Astrocyte (in vitro differentiated cells and primary cell): ENCODE data around the gene DCUN1D3. TPM values are rescaled to one million over a fixed set of nuclear protein-coding genes. Genes with fewer than 3 reads are reported as not detected.

Experiments
- DNase-seq: peaks from one replicate; pipeline ENCODE4 v3.0.0-alpha.2; 2010; ENCODE audit warnings: low read depth
- FAIRE-seq: peaks from 2 replicates; lab custom pipeline; 2011; peaks lifted over from hg19 to GRCh38; lab: Jason Lieb, UNC
- H2AFZ ChIP-seq: 2 replicates; pipeline ENCODE4 v1.6.0; 2012; ENCODE audit warnings: low read depth, low read length, inconsistent platforms
- H3K27ac ChIP-seq: 2 replicates; pipeline ENCODE4 v1.5.1; 2011; ENCODE audit warnings: low read depth, low read length, inconsistent platforms
- H3K27me3 ChIP-seq: 2 replicates; pipeline ENCODE4 v1.6.0; 2011; ENCODE audit warnings: low read length, inconsistent platforms; ENCODE audit not compliant: insufficient read depth
- H3K36me3 ChIP-seq: 2 replicates; pipeline ENCODE4 v1.5.1; 2011; ENCODE audit warnings: low read length, inconsistent platforms; ENCODE audit not compliant: insufficient read depth
- H3K4me1 ChIP-seq: 2 replicates; pipeline ENCODE4 v1.5.1; 2011; ENCODE audit warnings: low read length, inconsistent platforms; ENCODE audit not compliant: insufficient read depth
- H3K4me2 ChIP-seq: 2 replicates; pipeline ENCODE4 v1.6.0; 2012; ENCODE audit warnings: low read length, inconsistent platforms
- H3K4me3 ChIP-seq: 2 replicates; pipeline ENCODE4 v1.5.1; 2011; ENCODE audit warnings: low read depth, mild to moderate bottlenecking, low read length, inconsistent platforms; ENCODE audit not compliant: insufficient read depth
- H3K79me2 ChIP-seq: 2 replicates; pipeline ENCODE4 v1.6.0; 2012; ENCODE audit warnings: mild to moderate bottlenecking, low read length, inconsistent platforms; ENCODE audit not compliant: insufficient read depth
- H3K9ac ChIP-seq: 2 replicates; pipeline ENCODE4 v1.6.0; 2012; ENCODE audit warnings: mild to moderate bottlenecking, low read length, inconsistent platforms
- H3K9me3 ChIP-seq: 2 replicates; pipeline ENCODE4 v1.5.1; 2012; ENCODE audit warnings: low read depth, mild to moderate bottlenecking, low read length, inconsistent platforms; ENCODE audit not compliant: insufficient read depth
- H4K20me1 ChIP-seq: 2 replicates; pipeline ENCODE4 v1.6.0; 2012; ENCODE audit warnings: low read length, inconsistent platforms; ENCODE audit not compliant: insufficient read depth
- H3K27ac Mint-ChIP-seq: one replicate; pipeline ENCODE4 v1.8.0; 2021; ENCODE audit warnings: mild to moderate bottlenecking, mixed read lengths; ENCODE audit not compliant: unreplicated experiment
- H3K27me3 Mint-ChIP-seq: one replicate; pipeline ENCODE4 v1.8.0; 2021; ENCODE audit warnings: low read depth, mixed read lengths; ENCODE audit not compliant: unreplicated experiment
- H3K36me3 Mint-ChIP-seq: one replicate; pipeline ENCODE4 v1.8.0; 2021; ENCODE audit warnings: low read depth, mixed read lengths; ENCODE audit not compliant: unreplicated experiment
- H3K4me1 Mint-ChIP-seq: one replicate; pipeline ENCODE4 v1.8.0; 2021; ENCODE audit warnings: low read depth, mixed read lengths; ENCODE audit not compliant: unreplicated experiment
- H3K4me3 Mint-ChIP-seq: one replicate; pipeline ENCODE4 v1.8.0; 2021; ENCODE audit warnings: mild to moderate bottlenecking, moderate library complexity, mixed read lengths; ENCODE audit not compliant: unreplicated experiment
- H3K9me3 Mint-ChIP-seq: one replicate; pipeline ENCODE4 v1.8.0; 2021; ENCODE audit warnings: mild to moderate bottlenecking, mixed read lengths; ENCODE audit not compliant: unreplicated experiment
- EZH2 ChIP-seq: IDR thresholded peaks from 2 replicates; pipeline ENCODE4 v1.6.1; 2012; ENCODE audit warnings: mild to moderate bottlenecking, low read length, inconsistent platforms; ENCODE audit not compliant: insufficient read depth
- total RNA-seq: library from RNA; stranded (reverse); gene quantifications from 2 replicates; pipeline ENCODE4 v1.2.1, GENCODE V29; 2021
- TF ChIP-seq, protein P1 (sequence below): IDR thresholded peaks from 2 replicates; pipeline ENCODE4 v1.5.1; 2011; ENCODE audit warnings: low read depth, mild to moderate bottlenecking, inconsistent platforms, low read length, moderate library complexity; ENCODE audit not compliant: insufficient read depth

The DCUN1D3 gene
- total RNA-seq, 1 donor from 2014 or later, result 34.0 TPM

DNA sequence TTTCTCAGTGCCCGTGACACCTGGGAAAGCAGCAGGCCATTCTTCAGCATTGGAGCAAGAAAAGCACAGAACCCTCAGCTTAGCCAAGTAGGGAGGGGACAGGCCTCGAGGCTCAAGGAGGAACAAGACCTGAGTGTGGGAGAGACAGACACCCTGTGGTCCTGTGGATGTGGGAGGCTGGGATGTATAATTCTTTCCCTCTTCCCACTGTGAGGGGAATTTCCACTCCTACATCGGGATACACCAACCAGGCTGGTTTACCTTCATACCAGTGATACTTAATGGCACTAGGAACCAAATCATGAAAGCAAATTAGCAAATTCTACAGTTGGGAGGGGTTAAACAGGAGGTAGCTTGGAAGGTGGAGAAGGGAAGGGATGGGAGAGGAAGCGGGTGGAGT lies 42.1 kb upstream of the DCUN1D3 start:
- H3K4me2 ChIP-seq, result no peak overlapping the region
- H3K27ac ChIP-seq, result no peak overlapping the region
- H3K79me2 ChIP-seq, result no peaks in the 10 kb centered on the region
- no peak for FAIRE-seq
- H3K27me3 ChIP-seq, result no peaks in the 10 kb centered on the region
- Mint-ChIP-seq H3K9me3 (no peaks in the 10 kb centered on the region), H3K27ac (no peak overlapping the region), H3K4me3 (no peak overlapping the region), H3K27me3 (peaks cover 5% of the 10 kb centered on the region), H3K4me1 (peaks cover 2% of the 10 kb centered on the region), H3K36me3 (no peaks in the 10 kb centered on the region)
- TF ChIP-seq, protein P1, sequence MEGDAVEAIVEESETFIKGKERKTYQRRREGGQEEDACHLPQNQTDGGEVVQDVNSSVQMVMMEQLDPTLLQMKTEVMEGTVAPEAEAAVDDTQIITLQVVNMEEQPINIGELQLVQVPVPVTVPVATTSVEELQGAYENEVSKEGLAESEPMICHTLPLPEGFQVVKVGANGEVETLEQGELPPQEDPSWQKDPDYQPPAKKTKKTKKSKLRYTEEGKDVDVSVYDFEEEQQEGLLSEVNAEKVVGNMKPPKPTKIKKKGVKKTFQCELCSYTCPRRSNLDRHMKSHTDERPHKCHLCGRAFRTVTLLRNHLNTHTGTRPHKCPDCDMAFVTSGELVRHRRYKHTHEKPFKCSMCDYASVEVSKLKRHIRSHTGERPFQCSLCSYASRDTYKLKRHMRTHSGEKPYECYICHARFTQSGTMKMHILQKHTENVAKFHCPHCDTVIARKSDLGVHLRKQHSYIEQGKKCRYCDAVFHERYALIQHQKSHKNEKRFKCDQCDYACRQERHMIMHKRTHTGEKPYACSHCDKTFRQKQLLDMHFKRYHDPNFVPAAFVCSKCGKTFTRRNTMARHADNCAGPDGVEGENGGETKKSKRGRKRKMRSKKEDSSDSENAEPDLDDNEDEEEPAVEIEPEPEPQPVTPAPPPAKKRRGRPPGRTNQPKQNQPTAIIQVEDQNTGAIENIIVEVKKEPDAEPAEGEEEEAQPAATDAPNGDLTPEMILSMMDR, result no peak
- no peak for TF ChIP-seq EZH2
- no peaks in the 10 kb centered on the region for H3K36me3 ChIP-seq
- DNase-seq, result no peak
- H3K4me3 ChIP-seq, result no peak overlapping the region
- H2AFZ ChIP-seq, result no peak overlapping the region
- H3K9me3 ChIP-seq, result no peaks in the 10 kb centered on the region
- no peaks in the 10 kb centered on the region for H3K4me1 ChIP-seq
- H4K20me1 ChIP-seq, result no peaks in the 10 kb centered on the region
- no peak overlapping the region for H3K9ac ChIP-seq

DNA sequence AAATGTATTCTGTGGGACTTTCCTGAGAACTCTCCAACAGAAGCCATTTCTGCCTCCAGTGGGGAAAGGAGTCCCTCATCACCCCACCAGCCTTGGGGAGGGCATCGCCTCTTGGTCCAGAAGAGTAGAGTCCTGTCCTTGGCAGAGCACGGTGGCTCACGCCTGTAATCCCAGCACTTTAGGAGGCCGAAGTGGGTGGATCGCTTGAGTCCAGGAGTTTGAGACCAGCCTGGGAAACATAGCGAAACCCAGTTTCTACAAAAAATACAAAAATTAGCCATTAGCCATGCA lies 41.4 kb upstream of the DCUN1D3 start:
- Mint-ChIP-seq H3K4me1 (peaks cover 2% of the 10 kb centered on the region), H3K9me3 (no peaks in the 10 kb centered on the region), H3K27ac (no peak overlapping the region), H3K36me3 (no peaks in the 10 kb centered on the region), H3K27me3 (peaks cover 5% of the 10 kb centered on the region), H3K4me3 (no peak overlapping the region)
- H3K4me2 ChIP-seq, result no peak overlapping the region
- H3K9me3 ChIP-seq, result no peaks in the 10 kb centered on the region
- no peaks in the 10 kb centered on the region for H3K27me3 ChIP-seq
- TF ChIP-seq, protein P1, result no peak
- no peak for TF ChIP-seq EZH2
- H3K36me3 ChIP-seq, result no peaks in the 10 kb centered on the region
- no peaks in the 10 kb centered on the region for H3K4me1 ChIP-seq
- no peak overlapping the region for H3K4me3 ChIP-seq
- H4K20me1 ChIP-seq, result no peaks in the 10 kb centered on the region
- no peak for DNase-seq
- no peak overlapping the region for H3K27ac ChIP-seq
- H3K9ac ChIP-seq, result no peak overlapping the region
- no peak for FAIRE-seq
- H3K79me2 ChIP-seq, result no peaks in the 10 kb centered on the region
- H2AFZ ChIP-seq, result no peak overlapping the region

DNA sequence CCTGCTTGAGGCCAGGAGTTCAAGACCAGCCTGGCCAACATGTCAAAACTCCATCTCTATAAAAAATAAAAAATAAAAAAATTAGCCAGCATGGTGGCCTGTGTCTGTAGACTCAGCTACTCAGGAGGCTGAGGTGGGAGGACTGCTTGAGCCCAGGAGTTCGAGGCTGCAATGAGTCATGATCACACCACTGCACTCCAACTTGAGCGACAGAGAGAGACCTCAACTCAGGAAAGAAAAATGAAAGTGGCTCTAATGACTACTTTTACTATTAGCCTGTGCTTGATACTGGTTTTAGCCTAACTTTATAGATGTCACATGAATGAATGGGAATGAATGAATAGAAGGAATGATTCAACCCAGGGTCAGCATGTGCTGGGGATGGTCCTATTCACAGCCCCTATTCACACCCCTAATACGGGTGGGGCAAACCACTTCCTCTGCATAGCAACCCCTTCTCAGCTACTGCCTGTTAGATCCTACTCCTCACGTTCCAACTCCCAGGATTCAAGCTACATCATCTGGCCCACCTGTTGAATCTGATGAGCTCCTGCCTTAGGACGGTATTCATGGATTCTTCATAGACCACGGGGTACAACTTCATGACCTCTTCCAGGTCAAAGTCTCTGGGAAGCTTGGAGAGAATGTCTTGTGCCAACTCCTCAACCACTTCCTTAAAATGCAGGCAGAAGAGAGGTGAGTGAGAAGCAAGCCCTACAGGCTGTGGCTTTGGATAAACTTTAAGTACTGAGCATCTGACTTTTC lies 40.9 kb upstream of the DCUN1D3 start:
- DNase-seq (no peak), FAIRE-seq (no peak)
- Histone ChIP-seq H3K79me2 (no peaks in the 10 kb centered on the region), H3K4me3 (no peak overlapping the region), H2AFZ (no peak overlapping the region), H3K4me2 (no peak overlapping the region), H3K4me1 (no peaks in the 10 kb centered on the region), H3K27me3 (no peaks in the 10 kb centered on the region), H3K27ac (no peak overlapping the region), H3K9me3 (no peaks in the 10 kb centered on the region), H4K20me1 (no peaks in the 10 kb centered on the region), H3K9ac (no peak overlapping the region), H3K36me3 (no peaks in the 10 kb centered on the region)
- Mint-ChIP-seq H3K27ac (no peak overlapping the region), H3K27me3 (peaks cover 5% of the 10 kb centered on the region), H3K9me3 (no peaks in the 10 kb centered on the region), H3K36me3 (no peaks in the 10 kb centered on the region), H3K4me1 (peaks cover 2% of the 10 kb centered on the region), H3K4me3 (no peak overlapping the region)
- TF ChIP-seq EZH2, result no peak
- TF ChIP-seq, protein P1, result no peak
